GM19099 (cell line): ENCODE measurements around the gene NTN3.
A peak's percentile ranks its signal among the peaks of the same experiment; 100 is the strongest.

Experiments
- POLR2A ChIP-seq: IDR thresholded peaks from 3 replicates; pipeline ENCODE4 v1.6.1; 2011; ENCODE audit warnings: low read depth; ENCODE audit not compliant: insufficient read length; ENCODE audit errors: extremely low read depth

Gene NTN3

DNA sequence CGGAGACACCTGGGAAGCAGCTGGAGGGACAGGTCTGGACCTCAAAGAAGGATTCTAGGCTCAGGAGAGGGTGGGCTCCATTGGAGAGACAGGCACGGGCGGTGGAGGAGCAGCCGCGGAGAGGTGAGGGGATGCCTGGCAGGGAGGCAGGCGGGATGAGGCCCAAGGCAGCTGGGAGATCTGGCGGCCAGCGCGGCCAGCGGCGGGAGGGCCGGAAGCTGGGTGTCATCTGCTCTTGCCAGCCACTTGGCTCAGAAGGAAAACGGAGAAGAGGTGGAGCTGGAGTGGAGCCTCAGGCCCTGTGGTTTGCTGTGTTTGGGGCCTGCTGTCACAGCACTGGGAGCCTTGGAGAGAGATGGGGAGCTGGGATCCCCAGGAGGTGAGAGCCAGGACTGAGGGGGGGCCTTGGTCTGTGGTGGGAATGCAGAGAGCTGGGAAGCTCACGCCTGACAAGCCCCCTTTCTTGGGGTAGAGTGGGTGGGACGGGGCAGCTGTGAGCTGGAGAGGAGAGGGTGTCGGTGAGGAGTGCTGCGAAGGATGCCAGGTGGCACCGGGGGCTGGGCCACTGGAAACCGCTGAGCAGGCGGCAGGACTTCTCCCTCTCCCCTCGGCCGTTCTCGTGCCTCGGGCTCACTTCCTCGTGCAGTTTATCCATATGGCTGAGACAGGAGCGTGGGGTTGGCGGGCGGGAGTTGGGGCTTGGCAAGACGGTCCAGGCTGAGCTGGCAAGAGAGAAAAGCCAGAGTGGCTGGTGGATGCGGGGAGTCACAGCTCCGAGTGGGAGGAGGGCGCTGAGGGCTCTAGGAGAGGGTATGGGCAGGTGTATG lies 11.8 kb downstream of the NTN3 start:
- no peak for TF ChIP-seq POLR2A

DNA sequence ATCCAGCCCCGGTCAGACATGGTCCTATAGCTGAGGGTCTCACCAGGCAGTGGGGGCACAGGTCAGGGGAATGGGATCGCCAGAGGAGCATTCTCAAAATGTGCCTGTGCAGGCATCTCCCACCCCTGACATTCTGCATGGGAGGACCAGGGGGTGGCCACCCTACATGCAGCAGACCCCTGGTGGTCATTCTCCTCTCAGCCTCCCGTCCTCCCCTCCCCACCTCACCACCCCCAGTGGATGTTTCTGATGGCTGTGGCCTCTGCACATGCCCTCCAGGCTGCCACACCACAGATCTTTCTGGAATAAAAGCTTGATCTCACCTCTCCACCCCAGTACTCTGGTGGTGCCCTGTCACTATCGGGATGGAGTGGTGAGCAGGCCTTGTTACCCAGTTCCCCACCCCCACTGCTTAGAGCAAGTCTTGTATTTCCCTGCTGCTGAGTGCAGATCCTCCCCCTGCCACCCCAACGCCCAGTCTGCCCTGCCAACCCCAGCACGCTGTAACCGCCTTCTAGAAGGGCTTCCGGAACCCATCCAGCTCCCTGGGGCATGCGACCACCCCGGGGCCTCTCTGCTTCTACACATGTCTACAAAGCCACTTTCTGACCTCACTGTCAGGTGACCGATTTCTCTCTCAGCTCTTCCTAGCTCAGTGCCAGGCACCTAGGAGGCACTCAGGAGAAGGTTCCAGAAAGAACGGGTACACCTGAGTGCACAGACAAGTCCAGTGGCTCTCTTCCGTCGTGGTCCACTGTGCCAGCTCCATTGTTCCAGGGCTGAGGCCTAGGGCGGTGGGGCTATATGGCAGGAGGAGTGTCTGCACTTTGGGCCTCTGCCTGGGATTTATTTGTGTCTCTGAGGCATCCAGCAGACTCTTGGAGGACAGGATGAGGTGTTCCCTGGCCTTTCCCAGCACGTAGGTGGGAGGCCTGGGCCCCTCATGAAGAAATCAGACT lies 13.1 kb downstream of the NTN3 start:
- no peak for TF ChIP-seq POLR2A

DNA sequence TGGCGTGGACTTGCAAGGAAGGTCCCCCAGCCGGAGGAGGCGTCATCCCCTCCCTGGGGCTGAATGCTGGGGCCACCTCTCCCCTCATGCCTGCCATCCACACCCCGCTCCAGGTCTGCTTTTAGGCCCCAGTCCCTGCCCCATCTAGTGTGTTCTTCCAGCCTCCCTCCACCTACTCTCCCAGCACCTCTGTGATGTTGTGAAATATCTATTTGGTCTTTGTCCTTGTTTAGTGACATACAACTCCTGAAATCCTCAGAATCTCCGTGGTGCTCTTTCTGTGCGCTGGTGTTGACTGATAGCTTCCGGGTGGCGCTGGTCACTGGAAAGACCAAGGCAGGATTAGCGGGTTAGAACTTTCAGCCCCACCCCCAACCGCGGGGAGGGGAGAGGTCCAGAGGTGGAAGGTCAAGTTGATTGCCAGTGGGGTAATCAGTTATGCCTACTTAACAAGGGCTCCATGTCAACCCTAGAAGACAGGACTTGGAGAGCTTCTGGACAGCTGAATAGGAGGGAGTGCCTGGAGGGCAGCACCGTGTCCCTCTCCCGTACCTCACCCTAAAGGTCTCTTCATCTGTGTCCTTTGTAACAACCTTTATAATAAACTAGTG lies 13.9 kb downstream of the NTN3 start:
- no peak for TF ChIP-seq POLR2A

DNA sequence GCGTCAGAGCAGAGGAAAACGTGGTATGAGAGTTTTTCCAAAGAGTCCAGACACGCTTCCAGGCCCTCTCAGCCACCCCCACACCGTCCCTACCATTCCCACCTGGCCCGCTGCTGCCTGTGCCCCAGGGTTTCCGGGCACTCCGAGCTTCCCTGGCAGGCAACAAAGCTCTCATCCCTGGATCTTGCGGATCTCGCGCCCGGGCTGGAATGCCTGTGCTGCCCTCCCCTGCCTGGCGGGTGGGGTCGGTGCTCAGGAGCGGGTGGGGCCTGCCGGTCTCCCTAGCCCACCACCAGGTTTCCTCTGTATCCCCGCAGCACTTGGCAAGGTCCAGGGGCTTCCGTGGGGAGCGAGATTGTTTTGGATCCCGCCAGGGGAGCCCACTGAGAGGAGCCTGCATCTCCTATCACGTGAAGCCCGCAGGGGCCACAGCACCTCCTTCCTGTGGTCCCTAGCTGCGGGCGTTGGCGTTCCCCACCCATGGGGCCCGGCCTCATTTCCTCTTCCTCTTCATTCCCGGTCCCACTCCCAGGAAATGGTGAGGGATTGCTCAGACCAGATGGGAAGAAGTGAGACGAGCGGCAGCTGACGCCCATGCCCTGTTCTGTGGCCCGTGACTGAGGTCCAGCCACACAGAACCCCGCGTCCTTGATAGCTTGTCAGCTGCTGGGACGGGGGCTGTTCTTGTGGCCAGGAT lies 14.9 kb downstream of the NTN3 start:
- TF ChIP-seq POLR2A: no peak

DNA sequence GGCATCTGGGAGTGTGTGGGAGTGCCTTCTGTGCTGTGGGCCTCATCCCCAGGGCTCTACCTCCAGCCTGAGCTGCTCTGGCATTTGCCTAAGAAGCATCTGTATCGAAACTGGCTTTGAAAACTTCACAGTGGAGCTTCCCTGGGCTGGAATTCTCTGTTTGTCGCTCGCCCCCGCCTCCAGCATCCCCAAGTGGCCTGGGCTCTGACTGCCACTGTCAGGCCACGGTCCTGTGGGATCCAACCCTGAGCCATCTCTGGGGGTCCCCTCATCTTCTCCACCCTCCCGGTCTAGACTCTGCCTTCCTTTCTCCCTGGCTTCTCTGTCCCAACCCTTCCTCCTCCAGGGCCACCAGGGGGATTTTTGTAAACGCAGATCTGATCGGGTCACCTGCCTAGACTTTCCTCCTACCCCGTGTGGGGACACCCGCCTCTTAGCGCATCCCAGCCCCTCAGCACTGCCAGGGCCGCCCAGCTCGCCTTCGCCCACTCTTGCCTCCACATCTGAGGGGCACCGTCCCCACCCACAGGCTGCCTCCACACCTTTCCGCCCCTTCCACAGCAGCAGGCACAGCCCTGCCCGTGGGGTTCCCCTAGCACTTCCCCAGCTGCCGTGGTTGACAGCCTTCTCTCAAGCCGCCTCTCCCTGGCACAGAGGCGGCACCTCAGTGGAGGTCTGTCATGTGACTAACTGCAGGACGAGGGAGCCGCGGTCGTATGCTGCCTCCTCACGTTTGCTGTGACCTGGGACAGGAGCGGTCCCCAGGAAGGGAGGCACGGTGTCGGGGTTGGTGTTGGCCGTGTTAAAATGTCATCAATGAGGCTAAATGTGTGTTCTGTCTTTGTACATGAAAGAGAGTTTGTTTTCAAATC lies 15.8 kb downstream of the NTN3 start:
- TF ChIP-seq POLR2A: peak; percentile 30

DNA sequence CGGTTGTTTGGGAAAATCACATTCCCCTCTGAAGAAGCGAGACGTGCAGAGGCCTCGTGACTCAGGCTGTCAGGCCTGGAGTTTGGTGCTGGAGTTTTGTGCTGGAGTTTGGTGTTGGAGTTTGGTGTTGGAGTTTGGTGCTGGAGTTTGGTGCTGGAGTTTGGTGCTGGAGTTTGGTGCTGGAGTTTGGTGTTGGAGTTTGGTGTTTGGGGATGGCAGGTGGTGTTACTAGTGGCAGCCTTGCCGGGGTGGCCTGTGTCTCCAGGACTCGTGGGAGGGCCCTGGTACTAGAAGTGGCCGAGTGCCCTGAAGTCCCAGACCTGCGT lies 16.4 kb downstream of the NTN3 start:
- TF ChIP-seq POLR2A: no peak

DNA sequence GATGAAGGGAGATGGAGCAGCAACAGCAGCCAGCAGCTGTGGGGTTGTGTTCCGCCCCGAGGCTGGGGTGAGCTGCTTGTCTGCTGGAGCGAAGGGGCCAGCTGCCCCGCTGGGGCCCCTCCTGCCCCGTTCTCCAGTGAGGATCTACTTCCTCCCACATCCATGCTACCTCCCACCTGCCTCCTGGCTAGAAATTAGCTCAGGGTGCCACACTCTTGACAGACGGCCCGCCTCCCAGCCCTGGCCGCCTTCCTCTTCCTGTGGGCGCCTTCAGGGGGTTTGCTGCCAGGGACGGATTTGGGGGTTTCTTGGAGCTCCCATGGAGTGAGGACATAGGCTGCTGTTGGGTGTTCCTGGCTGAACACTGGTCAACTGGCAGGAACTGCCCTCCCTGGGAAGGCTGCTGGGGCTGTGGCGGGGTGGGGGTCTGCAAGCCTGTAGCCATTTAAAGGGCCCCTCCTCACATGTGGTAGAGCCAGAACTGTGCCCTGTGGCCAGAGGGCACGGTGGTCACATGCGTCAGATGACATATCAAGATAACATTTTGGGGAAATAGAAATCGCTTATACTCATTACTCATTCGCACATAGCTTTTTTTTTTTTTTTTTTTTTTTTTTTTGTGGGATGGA lies 16.9 kb downstream of the NTN3 start:
- TF ChIP-seq POLR2A: no peak

DNA sequence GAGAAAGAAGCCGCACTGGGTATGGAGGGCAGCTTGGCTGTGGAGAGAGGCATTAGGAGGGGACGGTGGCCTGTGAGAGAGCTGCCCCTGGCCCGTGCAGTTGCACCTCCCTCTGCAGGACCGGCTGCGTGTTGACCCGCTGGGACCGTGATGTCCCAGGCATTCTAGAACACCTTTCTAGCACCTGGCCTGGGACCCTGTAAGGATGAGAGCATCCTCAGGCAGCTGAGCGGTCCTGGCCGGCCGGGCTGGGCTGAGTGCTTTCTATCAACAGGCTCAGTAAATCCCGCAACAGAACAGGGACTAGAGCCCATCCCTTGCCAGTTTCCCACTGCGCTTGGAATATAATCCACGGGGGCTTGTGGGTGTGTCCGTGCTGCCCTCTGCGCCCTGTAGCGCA lies 18.5 kb downstream of the NTN3 start:
- TF ChIP-seq POLR2A: no peak

DNA sequence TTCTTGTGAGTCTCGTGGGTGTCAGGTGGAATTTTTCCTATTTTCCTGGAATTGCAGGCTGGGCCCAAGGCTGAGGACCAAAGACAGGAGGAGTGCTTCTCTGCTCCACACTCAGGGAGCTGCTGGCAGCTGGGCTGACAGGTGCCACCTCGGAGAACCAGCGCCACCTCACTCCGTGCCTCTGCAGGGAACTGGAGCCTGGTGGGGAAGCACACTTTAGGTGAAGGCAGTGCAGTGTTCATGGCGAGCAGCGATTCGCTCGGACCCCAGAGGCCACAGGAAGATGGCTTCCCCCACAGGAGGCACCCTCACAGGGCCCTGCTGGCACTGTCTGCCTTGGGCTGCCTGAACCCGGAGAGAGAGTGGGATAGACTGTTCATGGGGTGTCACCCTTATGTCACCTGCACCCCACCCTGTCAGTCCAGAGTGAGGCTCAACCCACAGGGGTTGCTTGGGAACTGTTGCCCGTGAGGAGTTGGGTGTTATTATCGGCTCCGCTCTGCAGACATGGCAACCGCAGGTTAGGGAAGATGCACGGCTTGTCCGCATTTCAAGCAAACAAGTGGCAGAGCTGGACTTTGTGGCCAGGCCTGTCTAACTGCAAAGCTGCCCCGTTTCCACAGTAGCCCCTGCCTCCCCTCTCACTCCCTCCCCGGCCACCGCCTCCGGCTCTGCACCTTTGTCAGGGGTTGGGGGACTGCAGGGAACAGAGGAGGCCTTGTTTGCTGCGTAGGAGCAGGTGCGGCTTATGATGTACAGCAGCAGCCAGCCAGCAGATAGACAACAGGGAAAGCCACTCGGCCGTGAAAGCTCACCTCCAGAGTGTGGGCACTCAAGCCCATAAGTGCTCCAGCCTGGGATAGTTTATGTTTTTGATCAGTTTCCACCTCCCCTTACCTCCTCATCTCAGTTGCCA lies 19.4 kb downstream of the NTN3 start:
- TF ChIP-seq POLR2A: no peak

DNA sequence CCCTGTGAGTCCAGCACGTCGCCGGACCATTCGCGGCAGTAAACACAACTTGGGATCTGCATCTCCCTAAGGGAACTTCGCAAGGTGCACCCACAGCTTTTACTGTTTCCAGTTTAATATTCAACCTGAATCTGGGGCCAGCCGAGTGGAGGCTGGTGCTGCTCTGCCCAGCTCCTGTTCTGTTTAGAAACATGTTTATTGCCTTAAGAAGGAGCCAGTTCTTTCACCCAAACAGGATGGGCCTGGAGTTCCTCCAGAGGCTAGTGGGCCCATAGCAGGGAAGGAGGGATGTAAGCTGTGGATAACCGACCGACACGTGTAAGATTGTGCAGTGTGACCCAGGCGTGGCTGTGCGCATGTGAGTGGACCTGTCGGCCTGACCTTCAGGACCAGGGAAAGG lies 21.2 kb downstream of the NTN3 start:
- TF ChIP-seq POLR2A: no peak

DNA sequence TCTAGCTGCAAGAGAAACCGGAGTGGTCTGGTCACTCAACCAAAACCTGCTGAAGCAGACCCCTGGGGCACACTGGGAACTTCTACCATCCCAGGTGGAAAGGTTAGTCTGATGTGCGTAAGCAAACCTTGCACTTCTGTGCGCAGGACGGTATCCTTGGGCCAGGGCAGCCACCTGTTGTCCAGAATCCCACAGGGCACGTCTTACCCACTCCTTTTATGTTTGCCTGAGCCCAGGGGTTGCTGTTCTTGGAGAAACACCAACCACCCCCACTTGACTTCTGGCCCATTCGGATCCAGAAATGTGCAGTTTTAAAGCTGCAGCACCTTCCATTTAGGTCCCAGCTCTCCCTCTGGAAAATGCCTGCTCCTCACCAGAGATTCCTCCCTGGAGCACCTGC lies 22.5 kb downstream of the NTN3 start:
- no peak for TF ChIP-seq POLR2A

DNA sequence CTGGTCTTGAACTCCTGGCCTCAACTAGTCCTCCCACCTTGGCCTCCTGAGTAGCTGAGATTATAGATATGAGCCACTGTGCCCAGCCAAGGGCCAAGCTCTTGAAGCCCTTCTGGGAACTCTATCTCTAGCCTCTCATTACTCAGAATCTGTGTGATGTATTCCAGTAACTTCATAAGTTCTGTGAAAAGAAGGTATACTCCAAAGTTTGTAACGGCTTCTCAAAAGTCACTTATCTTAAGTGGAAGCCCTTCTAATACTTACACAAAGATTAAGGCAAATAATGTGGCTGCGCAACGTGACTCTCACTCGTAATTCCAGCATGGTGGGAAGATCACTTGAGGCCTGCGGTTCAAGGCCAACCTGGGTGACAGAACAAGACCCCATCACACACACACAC lies 23.5 kb downstream of the NTN3 start:
- no peak for TF ChIP-seq POLR2A

DNA sequence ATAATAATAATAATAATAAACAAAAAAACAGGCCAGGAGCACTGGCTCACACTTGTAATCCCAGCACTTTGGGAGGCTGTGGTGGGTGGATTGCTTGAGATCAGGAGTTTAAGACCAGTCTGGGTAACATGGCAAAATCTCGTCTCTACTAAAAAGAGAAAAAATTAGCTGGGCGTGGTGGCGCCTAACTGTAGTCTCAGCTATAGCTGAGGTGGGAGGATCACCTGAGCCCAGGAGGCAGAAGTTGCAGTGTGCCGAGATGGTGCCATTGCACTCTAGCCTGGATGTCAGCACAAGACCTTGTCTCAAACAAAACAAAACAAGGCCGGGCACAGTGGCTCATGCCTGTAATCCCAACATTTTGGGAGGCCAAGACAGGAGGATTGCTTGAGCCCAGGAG lies 23.9 kb downstream of the NTN3 start:
- TF ChIP-seq POLR2A: no peak
